Tibial nerve (tissue), 4 donors: ENCODE results near the gene NEMF. TPM values are rescaled to one million over a fixed set of nuclear protein-coding genes. Genes with fewer than 3 reads are reported as not detected.

Experiments used
- DNase-seq, 2 donors: peaks; one replicate each; pipeline ENCODE4 v3.0.0-alpha.2; 2019; ENCODE audit warnings: low spot score in 2 of 2
- H3K27ac ChIP-seq, 4 donors: fragments of 200-600 bp; sonication (generic) in 3 of 4; one replicate each; pipeline ENCODE4 v1.5.1; 2017 to 2019; ENCODE audit warnings: mild to moderate bottlenecking in 1 of 4
- H3K27me3 ChIP-seq, 2 donors: fragments of 200-600 bp; sonication (generic) in 1 of 2; one replicate each; pipeline versions ENCODE4 v1.5.1 to v1.6.0; 2017 to 2019
- H3K36me3 ChIP-seq, 3 donors: fragments of 200-600 bp; sonication (generic); one replicate each; pipeline ENCODE4 v1.5.1; 2018 to 2019
- H3K4me1 ChIP-seq, 4 donors: fragments of 200-600 bp; sonication (generic) in 3 of 4; one replicate each; pipeline ENCODE4 v1.5.1; 2017 to 2019
- H3K4me3 ChIP-seq, 4 donors: fragments of 200-600 bp; sonication (generic) in 3 of 4; one replicate each; pipeline ENCODE4 v1.5.1; 2017 to 2019; ENCODE audit warnings: mild to moderate bottlenecking in 1 of 4, moderate library complexity in 1 of 4
- H3K9me3 ChIP-seq, 4 donors: fragments of 200-600 bp; sonication (generic) in 3 of 4; one replicate each; pipeline ENCODE4 v1.5.1; 2017 to 2019
- EP300 ChIP-seq, 2 donors: sonication (generic); formaldehyde crosslinking; IDR thresholded peaks; one replicate each; pipeline ENCODE4 v1.6.1; 2017; ENCODE audit warnings: antibody characterized with exemption in 2 of 2, mild to moderate bottlenecking in 1 of 2
- POLR2A ChIP-seq, 2 donors: fragments of 450-650 bp; IDR thresholded peaks; one replicate each; pipeline ENCODE4 v1.6.1; 2017; ENCODE audit warnings: antibody characterized with exemption in 2 of 2, mild to moderate bottlenecking in 2 of 2, moderate library complexity in 2 of 2
- WGBS, 2 donors: methylation state at CpG; one replicate each; pipeline ENCODE4 v1.1.5; 2018; 5-methylcytosine and 5-hydroxymethylcytosine counted together
- total RNA-seq, 4 donors: library from RNA; depleted of rRNA; stranded (reverse); fragments of >200 nt; gene quantifications; one replicate each; pipeline ENCODE4 v1.1.0, GENCODE V29; 2016
- TF ChIP-seq, protein P1 (sequence below), 5 experiments: fragments of 200-600 bp in 3 of 5; fragments of 450-650 bp in 2 of 5; sonication (generic) in 3 of 5; IDR thresholded peaks; one replicate each; pipeline ENCODE4 v1.5.1; 2016 to 2019; ENCODE audit warnings: antibody characterized with exemption in 5 of 5, mild to moderate bottlenecking in 3 of 5, moderate library complexity in 2 of 5

The NEMF gene
- total RNA-seq, 4 donors from 2014 or later, result 100 to 215 (median 138) TPM

DNA sequence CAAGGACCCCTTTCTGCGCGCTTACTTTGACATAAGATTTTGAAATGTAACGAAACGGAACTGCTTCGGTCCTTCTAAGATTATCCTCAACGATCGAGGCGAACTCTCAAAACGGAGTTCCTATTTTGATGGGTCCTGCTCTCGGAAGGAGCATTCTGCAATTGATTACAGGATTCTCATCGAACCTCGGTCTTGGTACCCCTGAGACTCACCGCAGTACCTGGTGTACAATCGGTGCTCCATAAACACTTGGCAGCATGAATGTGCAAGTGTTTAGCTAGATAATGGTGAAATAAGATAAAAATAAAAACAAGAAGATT lies 530 bp upstream of the NEMF start:
- Histone ChIP-seq H3K36me3 (peaks cover 0 to 12% (median 0%) of the 10 kb centered on the region in 3 donors), H3K4me3 (peak overlapping the region; percentile 49 to 87 (median 73)), H3K9me3 (no peaks in the 10 kb centered on the region), H3K27ac (peak overlapping the region; percentile 84 to 94 (median 88)), H3K27me3 (no peaks in the 10 kb centered on the region), H3K4me1 (peaks cover 7 to 42% (median 13%) of the 10 kb centered on the region in 4 donors)
- 1 to 2% methylated on average over 14 of the region's 14 CpGs for whole genome bisulfite sequencing, 2 donors
- no peak for DNase-seq
- TF ChIP-seq, protein P1, sequence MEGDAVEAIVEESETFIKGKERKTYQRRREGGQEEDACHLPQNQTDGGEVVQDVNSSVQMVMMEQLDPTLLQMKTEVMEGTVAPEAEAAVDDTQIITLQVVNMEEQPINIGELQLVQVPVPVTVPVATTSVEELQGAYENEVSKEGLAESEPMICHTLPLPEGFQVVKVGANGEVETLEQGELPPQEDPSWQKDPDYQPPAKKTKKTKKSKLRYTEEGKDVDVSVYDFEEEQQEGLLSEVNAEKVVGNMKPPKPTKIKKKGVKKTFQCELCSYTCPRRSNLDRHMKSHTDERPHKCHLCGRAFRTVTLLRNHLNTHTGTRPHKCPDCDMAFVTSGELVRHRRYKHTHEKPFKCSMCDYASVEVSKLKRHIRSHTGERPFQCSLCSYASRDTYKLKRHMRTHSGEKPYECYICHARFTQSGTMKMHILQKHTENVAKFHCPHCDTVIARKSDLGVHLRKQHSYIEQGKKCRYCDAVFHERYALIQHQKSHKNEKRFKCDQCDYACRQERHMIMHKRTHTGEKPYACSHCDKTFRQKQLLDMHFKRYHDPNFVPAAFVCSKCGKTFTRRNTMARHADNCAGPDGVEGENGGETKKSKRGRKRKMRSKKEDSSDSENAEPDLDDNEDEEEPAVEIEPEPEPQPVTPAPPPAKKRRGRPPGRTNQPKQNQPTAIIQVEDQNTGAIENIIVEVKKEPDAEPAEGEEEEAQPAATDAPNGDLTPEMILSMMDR (IDR thresholded peaks at IDR 0.05), result peak in 1 of 5 experiments; percentile 11
- no peak for TF ChIP-seq POLR2A (IDR thresholded peaks at IDR 0.05)

DNA sequence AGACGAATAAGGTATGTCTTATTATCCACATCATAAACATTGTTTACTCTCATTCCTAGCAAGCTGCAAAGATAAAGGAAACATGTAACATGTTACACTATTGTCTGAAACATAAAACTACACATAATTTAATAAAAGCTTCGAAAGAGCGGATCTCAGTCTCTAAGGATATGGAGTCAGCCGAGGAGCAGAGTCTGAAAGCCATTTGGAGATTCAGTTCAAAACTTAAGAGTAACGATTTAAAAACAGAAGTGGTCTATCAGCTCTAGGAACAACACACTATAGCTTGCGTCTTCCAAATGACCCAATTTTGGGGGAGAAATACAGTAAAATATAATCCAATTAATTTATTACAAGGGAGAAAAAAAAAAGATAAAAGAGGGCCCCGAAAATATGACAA lies 775 bp downstream of the NEMF start:
- peaks cover 0 to 25% (median 0%) of the 10 kb centered on the region in 3 donors for H3K36me3 ChIP-seq
- no peaks in the 10 kb centered on the region for H3K27me3 ChIP-seq
- peaks cover 7 to 42% (median 13%) of the 10 kb centered on the region in 4 donors for H3K4me1 ChIP-seq
- H3K27ac ChIP-seq, result peak overlapping the region; percentile 84 to 94 (median 88)
- DNase-seq, result no peak
- 7 to 12% methylated on average over 7 of the region's 7 CpGs for WGBS, 2 donors
- no peaks in the 10 kb centered on the region for H3K9me3 ChIP-seq
- H3K4me3 ChIP-seq, result peak overlapping the region; percentile 49 to 87 (median 73)
- no peak for TF ChIP-seq POLR2A (IDR thresholded peaks at IDR 0.05)
- TF ChIP-seq, protein P1 (IDR thresholded peaks at IDR 0.05), result no peak

DNA sequence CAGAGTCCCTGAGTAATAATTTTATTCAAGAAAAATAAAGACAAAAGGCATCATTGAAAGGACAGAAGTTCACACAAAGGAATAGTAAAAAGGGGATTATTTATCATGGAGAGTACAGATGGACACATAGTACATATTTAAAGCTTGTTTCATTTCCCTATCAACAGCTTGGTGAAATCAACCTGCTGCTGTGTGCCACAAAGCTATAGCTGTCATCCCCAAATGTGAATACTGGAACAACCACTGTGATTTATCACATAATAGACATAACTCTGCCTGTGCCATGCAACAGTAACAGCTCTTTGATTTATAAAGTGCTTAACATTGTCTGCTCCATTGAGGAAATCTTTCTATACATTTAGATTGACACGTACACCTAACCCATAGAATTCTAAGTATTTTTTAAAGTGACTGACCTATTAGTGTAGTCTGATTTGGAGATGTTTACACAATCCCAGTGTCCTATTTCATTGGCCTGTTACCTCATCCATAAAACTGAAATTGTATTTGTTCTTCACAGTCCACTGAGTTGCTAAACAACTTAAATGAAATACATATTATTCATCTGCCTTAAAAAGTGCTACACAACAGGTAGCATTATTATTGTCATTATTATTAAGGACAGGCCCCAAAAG lies 3.3 kb downstream of the NEMF start:
- H3K4me3 ChIP-seq, result no peak overlapping the region
- peaks cover 0 to 48% (median 3%) of the 10 kb centered on the region in 3 donors for H3K36me3 ChIP-seq
- peaks cover 7 to 42% (median 13%) of the 10 kb centered on the region in 4 donors for H3K4me1 ChIP-seq
- 70 to 81% methylated on average over 1 of the region's 1 CpG for WGBS, 2 donors
- no peak for DNase-seq
- no peaks in the 10 kb centered on the region for H3K9me3 ChIP-seq
- no peaks in the 10 kb centered on the region for H3K27me3 ChIP-seq
- H3K27ac ChIP-seq, result no peak overlapping the region
- TF ChIP-seq POLR2A (IDR thresholded peaks at IDR 0.05), result no peak
- TF ChIP-seq, protein P1 (IDR thresholded peaks at IDR 0.05), result no peak

DNA sequence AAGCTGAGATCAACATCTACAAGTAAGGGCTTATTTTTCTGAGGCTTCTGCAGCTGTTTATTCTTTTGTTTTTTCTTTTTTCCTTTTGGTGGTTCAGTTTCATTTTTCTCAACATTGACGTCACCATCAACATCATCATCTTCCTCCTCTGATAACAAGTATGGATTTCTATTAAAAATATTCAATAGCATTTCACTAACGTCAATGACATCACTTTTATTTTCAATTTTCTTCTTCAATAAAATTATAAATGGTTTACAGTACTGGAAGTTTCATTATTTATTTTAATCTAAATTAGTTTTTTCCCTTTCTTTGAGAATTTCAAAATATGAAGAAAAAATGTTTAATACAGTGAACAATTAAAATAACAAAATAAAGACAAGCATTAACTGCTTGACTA lies 23.9 kb downstream of the NEMF start:
- Histone ChIP-seq H3K4me3 (no peak overlapping the region), H3K9me3 (no peaks in the 10 kb centered on the region), H3K27ac (no peak overlapping the region), H3K4me1 (no peaks in the 10 kb centered on the region), H3K27me3 (no peaks in the 10 kb centered on the region), H3K36me3 (peaks cover 0 to 92% (median 15%) of the 10 kb centered on the region in 3 donors)
- 87 to 89% methylated on average over 2 of the region's 2 CpGs for WGBS, 2 donors
- DNase-seq, result no peak
- TF ChIP-seq, protein P1 (IDR thresholded peaks at IDR 0.05), result no peak
- TF ChIP-seq POLR2A (IDR thresholded peaks at IDR 0.05) (no peak), EP300 (IDR thresholded peaks at IDR 0.05) (no peak)

DNA sequence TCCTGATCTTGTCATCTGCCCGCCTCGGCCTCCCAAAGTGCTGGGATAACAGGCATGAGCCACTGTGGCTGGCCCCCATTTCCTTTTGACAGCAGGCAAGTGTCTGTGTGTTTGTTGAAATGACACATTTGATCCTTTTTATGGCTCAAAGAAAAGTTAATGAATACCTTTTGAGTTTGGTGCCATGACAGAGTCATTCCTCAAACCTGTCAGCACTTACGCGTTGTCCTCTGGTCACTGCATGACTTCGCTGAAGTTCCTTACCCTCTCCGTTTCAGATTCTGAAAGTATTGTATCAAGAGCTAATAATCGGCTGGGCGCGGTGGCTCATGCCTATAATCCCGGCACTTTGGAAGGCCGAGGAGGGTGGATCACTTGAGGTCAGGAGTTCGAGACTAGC lies 32.4 kb downstream of the NEMF start:
- no peak overlapping the region for H3K4me3 ChIP-seq
- H3K4me1 ChIP-seq, result no peaks in the 10 kb centered on the region
- TF ChIP-seq, protein P1 (IDR thresholded peaks at IDR 0.05), result no peak
- TF ChIP-seq EP300 (IDR thresholded peaks at IDR 0.05) (no peak), POLR2A (IDR thresholded peaks at IDR 0.05) (no peak)
- H3K27me3 ChIP-seq, result no peaks in the 10 kb centered on the region
- DNase-seq, result no peak
- H3K9me3 ChIP-seq, result peaks cover 0 to 15% (median 6%) of the 10 kb centered on the region in 4 donors
- WGBS, 2 donors, result 96 to 99% methylated on average over 11 to 12 of the region's 12 CpGs
- H3K36me3 ChIP-seq, result peaks cover 5 to 87% (median 6%) of the 10 kb centered on the region in 3 donors
- H3K27ac ChIP-seq, result no peak overlapping the region
